Right kidney (tissue), 1 donor: Measurements from ENCODE around the gene GAS7.

Source experiments
- DNase-seq: peaks from one replicate; pipeline ENCODE4 v3.0.0-alpha.2; 2016

Gene GAS7

GRCh38 chr17:10201680-10202079, 3.3 kb upstream of the GAS7 start:
- no peak for DNase-seq

GRCh38 chr17:10200645-10201044, 2.2 kb upstream of the GAS7 start:
- no peak for DNase-seq

GRCh38 chr17:10200016-10200415, 1.6 kb upstream of the GAS7 start:
- no peak for DNase-seq

- DNase-seq: peak; percentile 87
Measured at GRCh38 chr17:10197721-10198508, 491 bp downstream of the GAS7 start.

GRCh38 chr17:10197362-10197720, 1.1 kb downstream of the GAS7 start:
- no peak for DNase-seq

GRCh38 chr17:10196941-10197340, 1.5 kb downstream of the GAS7 start:
- no peak for DNase-seq

- DNase-seq: no peak
Measured at GRCh38 chr17:10196384-10196895, 2.0 kb downstream of the GAS7 start.

GRCh38 chr17:10195090-10195805, 3.2 kb downstream of the GAS7 start:
- DNase-seq: no peak

GRCh38 chr17:10193632-10194031, 4.8 kb downstream of the GAS7 start:
- DNase-seq: no peak

- no peak for DNase-seq
Measured at GRCh38 chr17:10192972-10193371, 5.4 kb downstream of the GAS7 start.

- DNase-seq: no peak
Measured at GRCh38 chr17:10192461-10192860, 5.9 kb downstream of the GAS7 start.

GRCh38 chr17:10187456-10187855, 10.9 kb downstream of the GAS7 start:
- DNase-seq: no peak

- DNase-seq: no peak
Measured at GRCh38 chr17:10186771-10187410, 11.5 kb downstream of the GAS7 start.

- no peak for DNase-seq
Measured at GRCh38 chr17:10183931-10184930, 14.2 kb downstream of the GAS7 start.

- DNase-seq: no peak
Measured at GRCh38 chr17:10182785-10183184, 15.6 kb downstream of the GAS7 start.

GRCh38 chr17:10178506-10178991, 19.9 kb downstream of the GAS7 start:
- no peak for DNase-seq

GRCh38 chr17:10177913-10178505, 20.4 kb downstream of the GAS7 start:
- no peak for DNase-seq

- DNase-seq: no peak
Measured at GRCh38 chr17:10177131-10177912, 21.1 kb downstream of the GAS7 start.

- DNase-seq: no peak
Measured at GRCh38 chr17:10173913-10174312, 24.5 kb downstream of the GAS7 start.

GRCh38 chr17:10172778-10173177, 25.6 kb downstream of the GAS7 start:
- no peak for DNase-seq
